Measurements from ENCODE around the gene ZNF646.

The ZNF646 gene

GRCh38 chr16:31085411-31085810 lies 11.2 kb downstream of the ZNF646 start:
- peaks cover 15% of the 10 kb centered on the region for H3K36me3 Mint-ChIP-seq (ENCODE audit: low read depth)
- peaks cover 3% of the 10 kb centered on the region for H3K4me1 Mint-ChIP-seq (ENCODE audit: low read depth)
- no peaks in the 10 kb centered on the region for H3K9me3 Mint-ChIP-seq
- no peak overlapping the region for H3K4me3 Mint-ChIP-seq
- DNase-seq (ENCODE audit: low spot score): no peak
- no peak overlapping the region for H3K27ac Mint-ChIP-seq
- no peaks in the 10 kb centered on the region for H3K27me3 Mint-ChIP-seq (ENCODE audit: low read depth)

GRCh38 chr16:31085873-31086628 lies 11.8 kb downstream of the ZNF646 start:
- Mint-ChIP-seq H3K36me3 (ENCODE audit: low read depth) (peaks cover 13% of the 10 kb centered on the region), H3K27ac (no peak overlapping the region), H3K4me1 (ENCODE audit: low read depth) (peaks cover 3% of the 10 kb centered on the region), H3K9me3 (no peaks in the 10 kb centered on the region), H3K27me3 (ENCODE audit: low read depth) (no peaks in the 10 kb centered on the region), H3K4me3 (no peak overlapping the region)
- no peak for DNase-seq (ENCODE audit: low spot score)

GRCh38 chr16:31086629-31086906 lies 12.3 kb downstream of the ZNF646 start:
- peaks cover 13% of the 10 kb centered on the region for H3K36me3 Mint-ChIP-seq (ENCODE audit: low read depth)

GRCh38 chr16:31087481-31087880 lies 13.3 kb downstream of the ZNF646 start:
- Mint-ChIP-seq H3K27me3 (ENCODE audit: low read depth) (no peaks in the 10 kb centered on the region), H3K4me1 (ENCODE audit: low read depth) (no peaks in the 10 kb centered on the region), H3K27ac (no peak overlapping the region), H3K4me3 (no peak overlapping the region), H3K36me3 (ENCODE audit: low read depth) (peaks cover 10% of the 10 kb centered on the region), H3K9me3 (no peaks in the 10 kb centered on the region)
- DNase-seq (ENCODE audit: low spot score): no peak

More at GRCh38 chr16:31086629-31086906, 12.3 kb downstream of the ZNF646 start:
- no peak overlapping the region for H3K27ac Mint-ChIP-seq
- no peak for DNase-seq (ENCODE audit: low spot score)
- H3K4me1 Mint-ChIP-seq (ENCODE audit: low read depth): peaks cover 3% of the 10 kb centered on the region
- H3K9me3 Mint-ChIP-seq: no peaks in the 10 kb centered on the region
- no peak overlapping the region for H3K4me3 Mint-ChIP-seq
- H3K27me3 Mint-ChIP-seq (ENCODE audit: low read depth): no peaks in the 10 kb centered on the region

- Mint-ChIP-seq H3K27me3 (ENCODE audit: low read depth) (no peaks in the 10 kb centered on the region), H3K36me3 (ENCODE audit: low read depth) (peaks cover 10% of the 10 kb centered on the region), H3K4me3 (no peak overlapping the region), H3K9me3 (no peaks in the 10 kb centered on the region), H3K4me1 (ENCODE audit: low read depth) (no peaks in the 10 kb centered on the region), H3K27ac (no peak overlapping the region)
- no peak for DNase-seq (ENCODE audit: low spot score)
Observed at GRCh38 chr16:31087971-31088370, 13.7 kb downstream of the ZNF646 start.

- Mint-ChIP-seq H3K27ac (no peak within 1 kb of the TSS), H3K36me3 (ENCODE audit: low read depth) (peaks cover 10% of the 10 kb centered on the region), H3K9me3 (no peaks in the 10 kb centered on the region), H3K4me1 (ENCODE audit: low read depth) (peaks cover 1% of the 10 kb centered on the region), H3K4me3 (no peak within 1 kb of the TSS), H3K27me3 (ENCODE audit: low read depth) (no peaks in the 10 kb centered on the region)
- DNase-seq (ENCODE audit: low spot score): no peak
Observed at GRCh38 chr16:31088459-31089183, 14.4 kb downstream of the ZNF646 start, which contains the start of gene PRSS53. Gene PRSS53, minus strand, starts transcription at chr16:31088943. Its CDS starts 134 bp downstream, at chr16:31088809.

GRCh38 chr16:31089199-31089598 lies 15.0 kb downstream of the ZNF646 start:
- peaks cover 11% of the 10 kb centered on the region for H3K36me3 Mint-ChIP-seq (ENCODE audit: low read depth)

GRCh38 chr16:31090540-31090939 lies 16.3 kb downstream of the ZNF646 start:
- DNase-seq (ENCODE audit: low spot score): no peak
- H3K9me3 Mint-ChIP-seq: no peaks in the 10 kb centered on the region
- H3K4me1 Mint-ChIP-seq (ENCODE audit: low read depth): peaks cover 9% of the 10 kb centered on the region
- H3K27me3 Mint-ChIP-seq (ENCODE audit: low read depth): no peaks in the 10 kb centered on the region
- peaks cover 13% of the 10 kb centered on the region for H3K36me3 Mint-ChIP-seq (ENCODE audit: low read depth)
- H3K4me3 Mint-ChIP-seq: no peak overlapping the region
- no peak overlapping the region for H3K27ac Mint-ChIP-seq

More at GRCh38 chr16:31089199-31089598, 15.0 kb downstream of the ZNF646 start:
- Mint-ChIP-seq H3K27ac (no peak overlapping the region), H3K9me3 (no peaks in the 10 kb centered on the region), H3K4me1 (ENCODE audit: low read depth) (peaks cover 4% of the 10 kb centered on the region), H3K27me3 (ENCODE audit: low read depth) (no peaks in the 10 kb centered on the region), H3K4me3 (no peak overlapping the region)
- DNase-seq (ENCODE audit: low spot score): no peak

- DNase-seq (ENCODE audit: low spot score): no peak
- H3K27ac Mint-ChIP-seq: no peak overlapping the region
- H3K27me3 Mint-ChIP-seq (ENCODE audit: low read depth): no peaks in the 10 kb centered on the region
- no peaks in the 10 kb centered on the region for H3K9me3 Mint-ChIP-seq
- peaks cover 13% of the 10 kb centered on the region for H3K4me1 Mint-ChIP-seq (ENCODE audit: low read depth)
- peaks cover 12% of the 10 kb centered on the region for H3K36me3 Mint-ChIP-seq (ENCODE audit: low read depth)
- H3K4me3 Mint-ChIP-seq: peak overlapping the region; percentile 1
Observed at GRCh38 chr16:31092330-31092729, 18.1 kb downstream of the ZNF646 start.

GRCh38 chr16:31093132-31093703 lies 19.0 kb downstream of the ZNF646 start:
- H3K27me3 Mint-ChIP-seq (ENCODE audit: low read depth): no peaks in the 10 kb centered on the region
- peak overlapping the region; percentile 91 for H3K4me3 Mint-ChIP-seq
- peaks cover 12% of the 10 kb centered on the region for H3K36me3 Mint-ChIP-seq (ENCODE audit: low read depth)
- H3K4me1 Mint-ChIP-seq (ENCODE audit: low read depth): peaks cover 13% of the 10 kb centered on the region
- DNase-seq (ENCODE audit: low spot score): no peak
- peak overlapping the region; percentile 8 for H3K27ac Mint-ChIP-seq
- H3K9me3 Mint-ChIP-seq: no peaks in the 10 kb centered on the region

GRCh38 chr16:31094088-31094423 lies 19.8 kb downstream of the ZNF646 start:
- no peaks in the 10 kb centered on the region for H3K27me3 Mint-ChIP-seq (ENCODE audit: low read depth)
- no peaks in the 10 kb centered on the region for H3K9me3 Mint-ChIP-seq
- H3K27ac Mint-ChIP-seq: peak overlapping the region; percentile 86
- no peak for DNase-seq (ENCODE audit: low spot score)
- peaks cover 12% of the 10 kb centered on the region for H3K36me3 Mint-ChIP-seq (ENCODE audit: low read depth)
- H3K4me1 Mint-ChIP-seq (ENCODE audit: low read depth): peaks cover 13% of the 10 kb centered on the region
- peak overlapping the region; percentile 91 for H3K4me3 Mint-ChIP-seq

GRCh38 chr16:31094424-31095120 lies 20.4 kb downstream of the ZNF646 start, which contains the start of gene VKORC1:
Gene VKORC1, minus strand, starts transcription at chr16:31094797. Its CDS starts 68 bp downstream, at chr16:31094729.
- Mint-ChIP-seq H3K4me3 (peak within 1 kb of the TSS; percentile 91), H3K9me3 (no peaks in the 10 kb centered on the region), H3K27me3 (ENCODE audit: low read depth) (no peaks in the 10 kb centered on the region), H3K36me3 (ENCODE audit: low read depth) (peaks cover 10% of the 10 kb centered on the region), H3K4me1 (ENCODE audit: low read depth) (peaks cover 13% of the 10 kb centered on the region), H3K27ac (peak within 1 kb of the TSS; percentile 86)
- DNase-seq (ENCODE audit: low spot score): peak; percentile 91

- no peak overlapping the region for H3K27ac Mint-ChIP-seq
- no peak for DNase-seq (ENCODE audit: low spot score)
- H3K9me3 Mint-ChIP-seq: no peaks in the 10 kb centered on the region
- peaks cover 6% of the 10 kb centered on the region for H3K4me1 Mint-ChIP-seq (ENCODE audit: low read depth)
- H3K27me3 Mint-ChIP-seq (ENCODE audit: low read depth): peaks cover 4% of the 10 kb centered on the region
- H3K36me3 Mint-ChIP-seq (ENCODE audit: low read depth): no peaks in the 10 kb centered on the region
- no peak overlapping the region for H3K4me3 Mint-ChIP-seq
Observed at GRCh38 chr16:31099860-31100638, 25.8 kb downstream of the ZNF646 start.

Data from T-helper 2 cell treated with Interferon-gamma antibody and Interleukin-4, amounts not matched to agents 5 μg/mL and 100 μg/mL, for 36 hours (primary cell).